HEK293 (cell line): Measurements from ENCODE around the gene TPST1.
"Not testable (repeated sequence)": the region's sequence is repeated elsewhere in the genome, so short reads cannot be mapped to it uniquely, and the experiment has no call there.

Experiments
- CTCF ChIA-PET: fragments of 350-600 bp; formaldehyde crosslinking; extraction: SDS; loops from one replicate; lab custom pipeline; 2021; ENCODE audit warnings: antibody characterized with exemption; lab: Yijun Ruan, JAX
- POLR2A ChIA-PET: fragments of 300-600 bp; formaldehyde crosslinking; extraction: SDS; loops from one replicate; lab custom pipeline; 2020; ENCODE audit warnings: antibody characterized with exemption, inconsistent platforms; lab: Yijun Ruan, JAX
- H3K27ac ChIP-seq: fragments of 200-500 bp; sonication (Bioruptor generic); 2 replicates; pipeline ENCODE4 v1.5.1; 2014; ENCODE audit warnings: low read depth, low read length, control low read depth, inconsistent platforms; ENCODE audit errors: extremely low read depth
- H3K36me3 ChIP-seq, 2 experiments: fragments of 200-500 bp in 1 of 2; sonication (Bioruptor generic) in 1 of 2; 1 replicate in 1 of 2; 2 replicates in 1 of 2; pipeline ENCODE4 v1.5.1; 2014 to 2017; ENCODE audit warnings: inconsistent platforms in 2 of 2, low read length in 2 of 2; ENCODE audit not compliant: control insufficient read depth in 2 of 2, insufficient read depth in 1 of 2
- H3K4me1 ChIP-seq: fragments of 200-500 bp; sonication (Bioruptor generic); 2 replicates; pipeline ENCODE4 v1.5.1; 2014; ENCODE audit warnings: mild to moderate bottlenecking, low read length, inconsistent platforms; ENCODE audit not compliant: control insufficient read depth, insufficient read depth
- H3K4me3 ChIP-seq: 2 replicates; pipeline ENCODE4 v1.5.1; 2011; ENCODE audit warnings: low read depth, mild to moderate bottlenecking, control low read depth, low read length, moderate library complexity
- H3K9me3 ChIP-seq: fragments of 200-500 bp; sonication (Bioruptor generic); 2 replicates; pipeline ENCODE4 v1.5.1; 2014; ENCODE audit warnings: low read depth, low read length, inconsistent platforms; ENCODE audit not compliant: control insufficient read depth, insufficient read depth
- BCL11B ChIP-seq: fragments of 450-650 bp; formaldehyde crosslinking; IDR thresholded peaks from 2 replicates; pipeline ENCODE4 v1.5.1; 2016; ENCODE audit warnings: low read depth, missing biosample characterization, missing genetic modification characterization
- EGR2 ChIP-seq: fragments of 450-650 bp; formaldehyde crosslinking; IDR thresholded peaks from 2 replicates; pipeline ENCODE4 v1.5.1; 2016; ENCODE audit warnings: low read depth, missing biosample characterization, missing genetic modification characterization
- MEIS1 ChIP-seq: sonication (generic); formaldehyde crosslinking; IDR thresholded peaks from 2 replicates; pipeline ENCODE4 v1.8.1; 2022; ENCODE audit warnings: missing genetic modification reagents, mild to moderate bottlenecking, borderline replicate concordance
- PRDM1 ChIP-seq: fragments of 450-650 bp; formaldehyde crosslinking; IDR thresholded peaks from 2 replicates; pipeline ENCODE4; 2016; ENCODE audit warnings: missing biosample characterization, missing genetic modification characterization
- ZBTB7A ChIP-seq: fragments of 450-650 bp; formaldehyde crosslinking; IDR thresholded peaks from 2 replicates; pipeline ENCODE4 v1.5.1; 2016; ENCODE audit warnings: low read depth, missing biosample characterization, missing genetic modification characterization
- ZEB2 ChIP-seq: fragments of 450-650 bp; formaldehyde crosslinking; IDR thresholded peaks from 2 replicates; pipeline ENCODE4 v1.5.1; 2016; ENCODE audit warnings: missing biosample characterization, missing genetic modification characterization
- ZFHX2 ChIP-seq: fragments of 450-650 bp; formaldehyde crosslinking; conservative IDR thresholded peaks from 2 replicates; pipeline ENCODE4 v1.5.1; 2016; ENCODE audit warnings: missing biosample characterization, missing genetic modification characterization
- ZNF174 ChIP-seq: fragments of 450-650 bp; formaldehyde crosslinking; IDR thresholded peaks from 2 replicates; pipeline ENCODE4 v1.5.0; 2017; ENCODE audit warnings: missing biosample characterization, mild to moderate bottlenecking, missing genetic modification characterization
- ZNF366 ChIP-seq: fragments of 450-650 bp; formaldehyde crosslinking; conservative IDR thresholded peaks from 2 replicates; pipeline ENCODE4 v1.5.1; 2016; ENCODE audit warnings: missing biosample characterization, missing genetic modification characterization
- ZNF416 ChIP-seq: fragments of 450-650 bp; formaldehyde crosslinking; IDR thresholded peaks from 2 replicates; pipeline ENCODE4 v1.5.1; 2016; ENCODE audit warnings: missing biosample characterization, missing genetic modification characterization
- ZNF544 ChIP-seq: fragments of 450-650 bp; formaldehyde crosslinking; IDR thresholded peaks from 2 replicates; pipeline ENCODE4 v1.5.0; 2017; ENCODE audit warnings: missing biosample characterization, missing genetic modification characterization
- ZNF571 ChIP-seq: fragments of 450-650 bp; formaldehyde crosslinking; IDR thresholded peaks from 2 replicates; pipeline ENCODE4 v1.5.0; 2017; ENCODE audit warnings: missing biosample characterization, missing genetic modification characterization
- ZNF626 ChIP-seq: fragments of 450-650 bp; sonication (Bioruptor Pico); formaldehyde crosslinking; IDR thresholded peaks from 2 replicates; pipeline ENCODE4 v1.5.1; 2018; ENCODE audit warnings: missing biosample characterization, missing genetic modification characterization, inconsistent platforms
- ZNF660 ChIP-seq: fragments of 450-650 bp; IDR thresholded peaks from 2 replicates; pipeline ENCODE4 v1.5.1; 2018; ENCODE audit warnings: missing biosample characterization, mild to moderate bottlenecking, missing genetic modification characterization
- ZNF701 ChIP-seq: fragments of 450-650 bp; formaldehyde crosslinking; IDR thresholded peaks from 2 replicates; pipeline ENCODE4 v1.5.1; 2016; ENCODE audit warnings: missing biosample characterization, missing genetic modification characterization
- ZXDB ChIP-seq: fragments of 450-650 bp; formaldehyde crosslinking; IDR thresholded peaks from 2 replicates; pipeline ENCODE4 v1.5.1; 2016; ENCODE audit warnings: missing biosample characterization, missing genetic modification characterization
- TF ChIP-seq, protein P1 (sequence below): fragments of 450-650 bp; formaldehyde crosslinking; IDR thresholded peaks from 2 replicates; pipeline ENCODE4 v1.5.0; 2017; ENCODE audit warnings: missing biosample characterization, missing genetic modification characterization, borderline replicate concordance

TPST1 gene

DNA sequence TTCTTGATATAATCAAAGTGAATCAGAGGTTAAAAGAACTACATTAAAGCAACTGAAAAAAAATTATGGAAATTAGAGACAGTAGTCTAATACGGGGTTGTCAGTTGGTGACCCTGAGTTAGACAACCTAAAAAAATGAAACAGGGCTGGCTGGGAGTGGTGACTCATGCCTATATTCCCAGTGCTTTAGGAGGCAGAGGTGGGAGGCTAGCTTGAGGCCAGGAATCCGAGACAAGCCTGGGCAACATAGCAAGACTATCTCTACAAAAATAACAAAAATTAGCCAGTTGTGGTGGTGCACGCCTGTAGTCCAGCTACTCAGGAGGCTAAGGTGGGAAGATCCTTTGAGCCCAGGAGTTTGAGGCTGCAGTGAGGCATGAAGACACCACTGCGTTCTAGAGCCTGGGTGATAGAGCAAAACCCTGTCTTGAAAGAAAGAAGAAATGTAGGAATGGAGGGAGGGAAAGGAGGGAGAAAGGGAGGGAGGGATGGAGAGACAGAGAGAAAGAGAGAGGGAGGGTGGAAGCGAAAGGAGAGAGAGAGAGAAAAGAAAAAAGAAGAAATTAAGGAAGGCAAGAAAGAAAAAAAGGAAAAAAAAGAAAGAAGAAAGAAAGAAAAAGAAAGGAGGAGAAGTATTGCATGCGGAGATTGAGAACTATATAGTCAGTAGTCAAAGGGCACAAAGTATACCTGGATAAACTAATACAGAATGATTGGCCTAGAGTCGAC is 166.1 kb downstream of the TPST1 start:
- ChIA-PET CTCF (no interaction called here), POLR2A (no interaction called here)
- H3K4me3 ChIP-seq = no peak overlapping the region
- no peaks in the 10 kb centered on the region for H3K4me1 ChIP-seq
- no peaks in the 10 kb centered on the region for H3K9me3 ChIP-seq
- no peak for TF ChIP-seq BCL11B (tag by site-specific recombination)
- TF ChIP-seq ZXDB (tag by site-specific recombination) = no peak
- TF ChIP-seq ZNF544 (tag by site-specific recombination) = no peak
- peak; percentile 74; the same call in 1 of the 2 replicates for TF ChIP-seq ZNF366 (tag by site-specific recombination)
- TF ChIP-seq ZNF701 (tag by site-specific recombination) = no peak
- TF ChIP-seq PRDM1 = peak; percentile 57; the same call in 1 of the 2 replicates
- no peak for TF ChIP-seq ZBTB7A
- no peaks in the 10 kb centered on the region; a peak in 1 of 3 replicates for H3K36me3 ChIP-seq
- H3K27ac ChIP-seq = no peak overlapping the region

DNA sequence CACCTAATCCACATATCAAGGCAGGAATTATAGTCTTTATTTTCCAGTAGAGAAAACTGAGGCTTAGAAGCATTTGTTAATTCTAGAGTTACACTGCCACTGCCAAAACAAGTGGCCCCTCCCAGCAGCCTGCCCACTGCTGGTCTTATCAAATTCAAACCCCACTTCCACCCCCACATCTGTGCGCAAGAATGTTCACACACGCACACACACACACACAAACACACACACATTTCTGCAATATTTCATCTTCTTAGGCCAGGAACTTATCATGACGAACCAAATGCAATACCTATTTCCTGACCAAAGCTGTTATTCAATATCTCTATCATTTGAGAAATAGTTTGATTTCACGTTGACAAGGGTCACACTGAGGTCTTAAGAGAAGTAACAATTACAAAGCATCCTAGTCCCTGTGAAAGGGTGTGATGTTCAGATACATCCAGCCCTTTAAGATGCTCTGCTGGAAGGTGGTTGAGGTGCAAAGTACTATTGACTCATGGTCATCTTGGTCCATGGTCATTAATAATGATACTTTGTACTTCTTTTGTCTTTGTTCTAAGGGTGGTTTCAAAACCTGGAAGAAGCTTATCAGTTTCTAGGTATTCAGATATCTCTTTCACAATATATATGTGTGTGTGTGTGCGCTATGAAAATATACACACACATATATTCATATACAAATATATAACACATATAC is 169.2 kb downstream of the TPST1 start:
- H3K27ac ChIP-seq, H3K36me3 ChIP-seq, H3K4me3 ChIP-seq, POLR2A ChIA-PET, CTCF ChIA-PET, H3K4me1 ChIP-seq, H3K9me3 ChIP-seq: not testable (repeated sequence)
- TF ChIP-seq ZFHX2 (peak; percentile 70), EGR2 (tag by site-specific recombination) (peak; percentile 73)

DNA sequence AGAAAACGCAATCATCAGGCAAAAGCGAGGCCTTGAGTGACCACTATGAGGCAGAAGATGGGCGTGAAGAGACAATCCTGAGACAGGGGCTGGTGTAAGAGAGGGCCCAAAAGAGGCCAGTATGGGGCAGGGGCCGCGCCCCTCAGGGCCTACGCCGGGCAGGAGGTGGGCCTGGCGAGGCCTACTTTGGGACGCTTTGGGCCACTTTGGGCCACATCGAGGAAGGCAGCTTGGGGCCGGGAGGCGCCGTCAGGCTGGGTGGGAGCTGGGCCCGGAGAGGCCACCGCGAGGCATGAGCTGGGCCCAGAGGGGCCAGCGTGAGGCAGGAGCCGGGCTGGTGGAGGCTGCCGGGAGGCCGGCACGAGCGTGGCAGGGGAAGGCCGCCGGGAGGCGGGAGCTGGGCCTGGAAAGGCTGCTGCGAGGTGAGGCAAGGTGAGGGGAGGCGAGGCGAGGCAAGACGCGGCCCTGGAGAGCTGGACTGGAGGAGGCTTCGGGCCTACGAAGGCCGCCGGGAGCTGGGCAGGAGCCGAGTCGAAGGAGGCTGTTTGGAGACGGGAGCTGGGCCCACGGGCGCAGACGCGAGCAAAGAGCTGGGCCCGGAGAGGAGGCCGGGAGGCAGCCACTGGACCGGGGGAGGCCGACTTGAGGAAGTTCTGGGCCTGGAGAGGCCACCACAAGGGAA is 171.3 kb downstream of the TPST1 start:
- Histone ChIP-seq H3K9me3 (no peaks in the 10 kb centered on the region), H3K27ac (no peak overlapping the region), H3K4me3 (no peak overlapping the region), H3K36me3 (peaks cover 0 to 5% of the 10 kb centered on the region in 2 experiments; a peak in 2 of 3 replicates), H3K4me1 (no peaks in the 10 kb centered on the region)
- POLR2A ChIA-PET = no interaction called here
- TF ChIP-seq ZNF174 (tag by site-specific recombination) (no peak), MEIS1 (CRISPR knock-in tag) (no peak), ZNF660 (tag by site-specific recombination) (no peak), ZNF571 (tag by site-specific recombination) (no peak), ZNF416 (tag by site-specific recombination) (no peak), ZNF626 (tag by site-specific recombination) (no peak), ZEB2 (tag by site-specific recombination) (no peak)
- TF ChIP-seq, protein P1, sequence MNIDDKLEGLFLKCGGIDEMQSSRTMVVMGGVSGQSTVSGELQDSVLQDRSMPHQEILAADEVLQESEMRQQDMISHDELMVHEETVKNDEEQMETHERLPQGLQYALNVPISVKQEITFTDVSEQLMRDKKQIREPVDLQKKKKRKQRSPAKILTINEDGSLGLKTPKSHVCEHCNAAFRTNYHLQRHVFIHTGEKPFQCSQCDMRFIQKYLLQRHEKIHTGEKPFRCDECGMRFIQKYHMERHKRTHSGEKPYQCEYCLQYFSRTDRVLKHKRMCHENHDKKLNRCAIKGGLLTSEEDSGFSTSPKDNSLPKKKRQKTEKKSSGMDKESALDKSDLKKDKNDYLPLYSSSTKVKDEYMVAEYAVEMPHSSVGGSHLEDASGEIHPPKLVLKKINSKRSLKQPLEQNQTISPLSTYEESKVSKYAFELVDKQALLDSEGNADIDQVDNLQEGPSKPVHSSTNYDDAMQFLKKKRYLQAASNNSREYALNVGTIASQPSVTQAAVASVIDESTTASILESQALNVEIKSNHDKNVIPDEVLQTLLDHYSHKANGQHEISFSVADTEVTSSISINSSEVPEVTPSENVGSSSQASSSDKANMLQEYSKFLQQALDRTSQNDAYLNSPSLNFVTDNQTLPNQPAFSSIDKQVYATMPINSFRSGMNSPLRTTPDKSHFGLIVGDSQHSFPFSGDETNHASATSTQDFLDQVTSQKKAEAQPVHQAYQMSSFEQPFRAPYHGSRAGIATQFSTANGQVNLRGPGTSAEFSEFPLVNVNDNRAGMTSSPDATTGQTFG (tag by site-specific recombination) = no peak
- CTCF ChIA-PET = interaction anchor here (0.7 kb wide), 1 partner anchor 182 kb away, joined by 3 read pairs; no protein-coding TSS in a partner anchor
